HT-29 (cell line): Measurements from ENCODE around the gene DYNC1I2. TPM values are rescaled to one million over a fixed set of nuclear protein-coding genes. Genes with fewer than 3 reads are reported as not detected.
A peak's percentile ranks its signal among the peaks of the same experiment; 100 is the strongest.
"Not testable (repeated sequence)": the region's sequence is repeated elsewhere in the genome, so short reads cannot be mapped to it uniquely, and the experiment has no call there.

Experiments used
- DNase-seq: peaks from one replicate; pipeline ENCODE4 v3.0.0-alpha.2; 2015; ENCODE audit warnings: low spot score
- total RNA-seq: library from RNA; depleted of rRNA; stranded (reverse); fragments of >200 nt; shearing (Covaris generic); gene quantifications from 2 replicates; pipeline ENCODE4 v1.2.3, GENCODE V29; 2014

The DYNC1I2 gene
- total RNA-seq, 1 experiment from 2014 or later = 27.0 TPM

DNA sequence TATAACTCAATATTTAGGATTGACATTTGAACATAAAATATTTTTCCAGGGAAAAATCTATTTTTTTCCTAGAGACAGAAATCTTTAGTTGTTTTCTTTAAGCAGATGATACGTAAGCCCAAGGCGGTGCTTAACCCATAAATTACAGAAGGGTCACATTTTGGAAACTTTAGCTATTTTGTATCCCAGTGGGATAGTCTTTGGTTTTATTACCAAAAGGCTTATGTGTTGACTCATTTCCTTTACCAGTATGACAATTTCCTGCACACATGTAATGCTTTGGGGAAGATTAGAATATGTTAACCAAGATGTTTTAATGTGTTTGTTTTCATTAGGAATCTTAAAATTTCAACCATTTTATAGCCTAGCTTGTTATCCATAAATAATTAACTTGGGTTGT lies 24.8 kb downstream of the DYNC1I2 start:
- DNase-seq = peak; percentile 13

DNA sequence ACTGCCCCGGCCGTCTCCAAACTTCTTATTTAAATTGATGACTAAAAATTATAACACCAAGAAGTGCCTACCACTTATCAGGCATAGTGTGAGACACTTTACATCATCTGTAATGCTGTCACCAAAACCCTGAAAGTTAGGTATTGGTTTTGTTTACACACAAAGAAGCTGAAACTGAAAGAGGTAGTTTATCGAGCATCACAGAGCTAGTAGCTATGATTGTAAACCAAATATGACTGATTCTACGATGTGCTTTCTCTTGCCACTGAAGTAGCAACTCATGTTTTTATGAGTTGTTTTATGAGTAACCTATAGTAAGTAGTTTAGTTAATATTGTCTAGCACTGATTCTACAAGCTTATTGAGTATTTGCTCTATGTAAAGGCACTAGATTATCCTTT lies 31.5 kb downstream of the DYNC1I2 start:
- no peak for DNase-seq

DNA sequence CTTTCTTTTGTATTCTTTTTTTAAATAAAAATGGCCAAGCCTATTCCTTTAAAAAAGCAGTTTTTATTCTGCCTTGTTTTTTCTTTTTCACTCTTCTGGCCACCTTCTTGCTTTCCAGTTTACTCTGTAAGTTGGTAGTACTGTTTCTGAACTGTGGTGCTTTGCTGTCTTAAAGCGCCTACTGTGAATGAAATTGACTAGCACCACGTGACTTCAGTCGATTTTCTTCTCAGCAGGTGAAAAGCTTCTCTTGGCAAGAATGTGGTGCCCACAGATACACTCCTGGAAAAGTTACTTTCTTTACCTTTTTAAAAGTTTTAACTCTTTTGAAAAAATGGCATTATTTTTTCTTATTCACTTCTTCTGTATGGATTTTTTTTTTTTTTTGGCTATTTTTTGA lies 32.4 kb downstream of the DYNC1I2 start:
- no peak for DNase-seq

DNA sequence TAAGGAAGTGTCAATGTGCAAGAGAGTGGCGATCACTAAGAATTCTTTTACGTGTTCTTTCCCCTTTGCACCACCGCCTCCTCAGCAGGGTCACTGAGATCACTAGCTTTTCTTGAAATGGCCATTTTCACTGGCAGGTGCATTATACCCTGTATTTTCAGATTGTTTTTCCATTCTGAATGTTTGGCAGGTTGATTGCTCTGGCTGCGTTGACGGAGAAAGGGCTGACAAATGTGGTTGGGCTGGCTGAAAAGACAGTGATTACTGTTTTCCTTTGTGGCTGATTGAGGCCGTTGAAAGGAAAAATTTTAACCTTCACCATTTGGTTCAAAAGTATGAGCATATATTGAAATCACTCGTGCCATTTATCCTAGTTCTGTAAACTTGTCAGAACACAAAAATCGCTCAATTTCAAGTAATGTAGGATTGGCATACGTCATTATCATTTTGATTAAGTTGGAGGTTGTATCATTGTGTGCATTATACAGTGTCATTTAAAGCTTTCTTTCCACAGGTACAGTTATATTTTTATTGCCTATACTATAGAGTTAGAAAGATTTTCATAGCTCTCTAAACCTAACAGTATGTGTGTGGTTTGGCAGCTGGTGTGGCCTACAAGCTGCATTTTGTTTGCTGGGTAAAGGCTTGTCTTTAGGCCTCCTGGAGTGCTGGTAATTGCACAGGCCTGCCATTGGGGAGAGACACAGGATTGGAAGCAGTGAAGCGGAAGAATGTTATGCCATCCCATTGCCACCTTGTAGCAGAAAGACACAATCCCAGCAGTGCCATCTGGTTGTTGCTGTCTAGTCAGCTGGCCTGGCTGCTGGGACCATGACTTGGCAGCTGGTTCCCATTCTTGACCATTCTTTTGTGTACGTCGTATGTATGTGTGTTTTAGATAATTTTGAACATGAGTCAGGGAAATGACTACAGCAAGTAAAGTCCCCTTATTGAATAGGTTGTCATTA lies 36.7 kb downstream of the DYNC1I2 start:
- no peak for DNase-seq

DNA sequence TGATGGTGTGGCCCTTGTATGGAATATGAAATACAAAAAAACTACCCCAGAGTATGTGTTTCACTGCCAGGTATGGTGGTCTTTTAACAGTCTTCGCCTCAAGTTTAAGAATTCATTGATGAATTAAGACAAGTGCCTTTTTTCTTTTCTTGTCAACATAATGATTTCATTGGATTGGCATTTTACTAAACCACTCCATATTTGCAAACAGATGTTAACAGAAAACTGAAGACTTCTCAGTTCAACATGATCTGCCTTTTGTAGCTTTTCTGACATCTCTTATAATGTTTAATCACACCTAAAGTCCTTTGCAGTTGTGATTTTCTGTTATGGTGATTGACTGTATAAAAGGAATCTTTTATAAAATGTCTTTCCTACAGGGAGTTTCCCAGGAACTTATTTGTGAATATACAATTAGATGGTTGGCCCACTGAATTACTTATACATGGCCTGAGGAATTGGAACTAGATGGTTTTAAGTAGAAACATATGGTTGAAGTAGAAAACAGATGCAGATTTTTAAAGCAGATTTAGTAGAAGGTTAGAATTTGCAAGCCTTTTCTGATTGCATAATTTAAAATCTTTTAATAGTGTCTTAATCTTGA lies 39.7 kb downstream of the DYNC1I2 start:
- no peak for DNase-seq

DNA sequence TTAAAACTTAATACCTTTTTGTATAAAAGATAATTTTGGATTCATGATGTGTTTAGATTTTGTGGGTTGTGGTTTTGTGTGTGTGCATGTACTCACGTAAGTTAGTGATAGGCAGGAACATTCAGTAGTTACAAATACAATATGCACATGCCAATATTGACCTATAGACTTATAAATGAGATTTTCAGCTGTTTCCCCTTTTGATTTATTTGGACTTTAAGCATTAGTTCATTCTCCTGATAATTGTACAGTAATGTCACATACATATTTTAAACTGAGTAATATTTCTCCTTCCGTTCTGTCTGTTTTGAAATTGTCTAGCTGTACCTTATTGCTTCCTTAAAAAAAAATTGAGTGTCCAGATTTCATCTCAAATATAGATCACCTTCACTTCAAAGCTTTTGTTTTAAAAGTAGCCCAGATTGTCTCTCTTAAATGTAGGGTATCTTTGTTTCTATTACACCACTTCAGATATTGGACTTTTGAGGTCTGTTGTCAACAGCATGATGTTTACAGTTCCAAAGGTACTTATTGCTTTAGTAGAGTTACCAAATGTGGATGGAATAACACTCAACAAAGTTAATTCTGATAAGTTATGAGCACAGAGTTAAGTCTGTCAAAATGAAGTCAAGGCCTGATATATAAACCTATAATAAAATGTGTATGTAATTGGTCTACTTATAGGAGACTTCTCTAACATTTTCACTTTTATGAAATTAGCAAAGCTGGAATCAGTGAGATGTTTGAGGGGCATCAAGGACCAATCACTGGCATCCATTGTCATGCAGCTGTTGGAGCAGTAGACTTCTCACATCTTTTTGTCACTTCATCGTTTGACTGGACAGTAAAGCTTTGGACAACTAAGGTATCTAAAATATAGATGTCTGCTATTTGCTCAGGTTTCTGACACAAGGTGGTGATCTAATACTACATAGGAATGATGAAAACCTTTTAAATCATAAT lies 42.0 kb downstream of the DYNC1I2 start:
- DNase-seq = no peak

DNA sequence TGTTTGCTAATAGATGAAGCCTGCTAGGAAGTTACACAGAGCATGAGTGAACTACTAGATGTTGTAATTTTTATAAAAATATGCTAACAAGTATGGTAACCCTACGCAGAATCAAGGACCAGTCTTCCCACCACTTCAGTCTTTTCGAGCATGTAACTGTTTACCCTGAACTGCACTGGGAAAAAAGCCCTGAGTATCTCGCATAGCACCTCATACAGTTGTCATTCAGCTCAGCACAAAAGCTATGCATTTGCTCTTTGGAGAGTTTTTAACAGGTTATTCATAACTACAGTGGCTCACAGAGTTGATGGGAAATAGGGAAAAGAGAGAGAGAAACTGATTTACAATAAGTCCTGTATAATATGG lies 42.7 kb downstream of the DYNC1I2 start:
- DNase-seq = no peak

DNA sequence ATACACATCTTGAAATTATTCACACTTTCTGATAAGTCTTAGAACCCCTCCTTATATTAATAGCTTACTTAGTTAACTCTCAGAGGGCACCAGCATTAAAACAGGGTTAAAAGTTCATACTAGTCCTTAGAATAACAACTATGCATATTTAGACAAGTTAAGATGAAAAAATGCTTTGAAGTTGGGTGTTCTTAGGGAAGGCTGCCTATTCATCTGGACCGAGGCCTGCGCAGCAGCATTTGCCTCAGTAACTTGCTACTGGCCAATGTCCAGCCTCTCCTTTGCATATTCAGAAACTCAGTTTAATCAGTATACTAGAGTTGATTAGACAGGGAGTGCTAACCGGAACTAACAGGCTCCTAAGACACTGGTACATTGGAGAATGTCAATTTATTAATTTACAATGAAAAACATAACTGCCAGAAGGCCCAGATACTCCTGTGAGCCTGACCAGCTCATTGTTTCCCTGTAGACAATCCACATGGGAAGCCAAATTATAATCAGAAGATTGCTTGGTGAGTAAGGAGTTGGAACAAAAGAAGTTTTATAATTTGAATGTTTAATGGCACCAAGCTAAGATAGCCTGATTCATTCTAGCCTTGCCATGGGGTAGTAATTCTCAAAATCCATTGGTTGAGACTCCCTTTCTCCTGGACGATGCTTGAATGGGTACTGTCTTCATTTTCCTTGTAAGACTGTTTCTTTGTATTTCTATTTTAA lies 48.9 kb downstream of the DYNC1I2 start:
- no peak for DNase-seq

DNA sequence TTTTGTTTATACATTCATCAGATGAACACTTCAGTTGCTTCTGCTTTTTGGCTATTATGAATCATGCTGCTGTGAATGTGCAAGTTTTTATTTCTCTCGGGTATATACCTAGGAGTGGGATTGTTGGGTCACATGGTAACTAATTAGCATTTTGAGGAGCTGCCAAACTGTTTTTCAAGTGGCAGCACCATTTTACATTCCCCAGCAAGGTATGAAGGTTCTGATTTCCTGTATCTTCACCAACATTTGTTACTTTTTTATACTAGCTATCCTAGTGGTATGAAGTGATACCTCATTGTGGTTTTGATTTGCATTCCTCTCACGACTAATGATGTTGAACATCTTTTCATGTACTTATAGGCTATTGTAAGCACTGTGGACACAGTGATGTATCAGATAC lies 53.9 kb downstream of the DYNC1I2 start:
- DNase-seq = no peak

DNA sequence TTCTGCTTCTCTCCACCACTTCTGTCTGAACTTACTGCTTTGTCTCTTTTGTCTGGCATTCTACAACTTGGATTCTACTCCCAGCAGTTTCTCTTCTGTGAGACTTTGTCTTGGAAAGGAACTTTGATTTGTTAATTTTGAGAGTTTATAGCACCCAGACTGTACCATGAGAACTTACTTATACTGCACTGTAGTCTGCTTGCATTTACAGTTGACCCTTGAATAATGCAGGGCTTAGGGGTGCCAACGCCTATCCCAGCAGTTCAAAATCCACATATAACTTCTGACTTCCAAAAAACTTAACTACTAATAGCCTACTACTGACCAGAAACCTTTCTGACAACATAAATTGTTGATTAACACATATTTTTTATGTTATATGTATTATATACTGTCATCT lies 55.5 kb downstream of the DYNC1I2 start:
- DNase-seq = no peak

DNA sequence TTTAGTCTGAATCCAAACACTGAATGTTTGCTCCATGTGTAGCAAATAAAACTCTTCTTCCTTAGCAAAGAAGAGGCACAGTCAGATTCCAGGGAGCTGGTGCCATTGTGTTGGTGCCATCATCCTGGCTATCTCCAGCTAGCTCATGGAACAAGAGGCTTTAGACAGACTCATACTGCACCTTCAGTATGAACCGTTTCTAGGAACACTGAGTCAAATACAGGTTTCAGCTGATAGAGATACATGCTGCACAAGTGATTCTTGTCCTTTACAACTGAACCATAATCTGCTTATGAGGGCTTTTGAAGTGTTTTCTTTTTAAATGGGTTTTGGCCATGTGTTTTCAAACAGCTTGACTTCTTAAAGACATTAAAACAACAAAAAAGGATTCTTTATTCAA lies 57.9 kb downstream of the DYNC1I2 start:
- DNase-seq = no peak

DNA sequence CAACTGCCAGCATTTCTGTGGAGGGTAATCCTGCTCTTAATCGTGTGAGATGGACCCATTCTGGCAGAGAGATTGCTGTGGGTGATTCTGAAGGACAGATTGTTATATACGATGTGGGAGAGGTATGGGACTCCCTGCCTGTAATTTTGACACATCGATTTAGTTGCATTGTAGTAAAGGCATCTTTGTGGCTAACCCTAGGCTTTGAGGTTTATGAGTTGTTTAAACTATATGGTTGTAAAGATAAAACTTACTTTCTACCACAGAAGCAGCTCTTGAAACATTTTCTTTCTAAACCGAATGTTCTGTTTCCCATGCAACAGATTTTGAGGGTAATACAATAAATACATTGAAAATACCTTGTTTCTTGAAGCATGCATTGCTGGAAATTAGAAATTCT lies 58.5 kb downstream of the DYNC1I2 start:
- DNase-seq = no peak

DNA sequence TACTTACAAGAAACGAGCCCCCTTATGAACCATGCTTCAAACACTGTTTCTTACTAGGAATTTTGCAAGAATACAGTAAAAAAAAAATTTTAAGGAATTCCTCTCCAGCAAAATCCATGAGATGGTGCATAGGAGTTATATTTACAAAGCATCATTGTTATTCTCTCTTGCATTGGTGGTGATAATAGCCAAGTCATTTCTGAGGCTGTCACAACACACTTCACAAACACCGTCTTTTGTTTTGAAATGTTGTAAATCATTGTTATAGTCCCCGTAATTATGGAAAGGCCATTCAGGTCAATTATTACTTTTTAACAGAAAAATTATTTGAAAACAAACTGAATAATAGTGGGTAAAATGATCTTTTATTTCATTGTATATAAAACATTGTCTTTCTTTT lies 60.1 kb downstream of the DYNC1I2 start:
- no peak for DNase-seq

DNA sequence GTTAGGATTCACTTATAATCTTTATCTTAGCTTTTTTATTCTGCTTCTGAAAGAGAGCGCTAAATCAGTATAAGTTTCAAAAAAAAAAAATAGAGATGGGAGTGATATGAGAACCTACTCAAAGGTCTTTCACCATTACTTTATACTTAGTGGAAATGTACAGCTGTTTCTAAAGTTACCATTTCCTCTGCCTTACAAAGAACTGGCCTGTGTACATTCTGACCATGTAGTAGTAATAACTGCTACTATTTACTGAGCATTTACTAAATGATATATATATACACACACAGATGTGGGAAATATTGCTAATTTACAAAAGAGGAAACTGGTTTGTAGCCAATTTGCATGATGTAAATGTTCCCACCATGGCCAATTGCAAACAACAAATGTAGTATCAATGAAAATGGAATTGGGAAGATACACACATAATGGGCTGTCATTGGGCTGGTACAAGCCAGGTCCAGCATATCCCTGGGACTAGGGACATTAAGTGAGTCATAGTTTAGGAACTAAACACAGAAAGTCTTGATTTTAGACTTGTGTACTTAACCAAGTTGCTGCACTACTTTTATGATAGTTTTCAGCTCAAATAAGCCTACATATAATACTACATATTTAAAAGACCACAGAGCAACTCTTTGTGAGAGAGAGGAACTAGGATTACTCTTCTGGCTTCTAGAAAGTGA lies 67.1 kb downstream of the DYNC1I2 start:
- DNase-seq = no peak

DNA sequence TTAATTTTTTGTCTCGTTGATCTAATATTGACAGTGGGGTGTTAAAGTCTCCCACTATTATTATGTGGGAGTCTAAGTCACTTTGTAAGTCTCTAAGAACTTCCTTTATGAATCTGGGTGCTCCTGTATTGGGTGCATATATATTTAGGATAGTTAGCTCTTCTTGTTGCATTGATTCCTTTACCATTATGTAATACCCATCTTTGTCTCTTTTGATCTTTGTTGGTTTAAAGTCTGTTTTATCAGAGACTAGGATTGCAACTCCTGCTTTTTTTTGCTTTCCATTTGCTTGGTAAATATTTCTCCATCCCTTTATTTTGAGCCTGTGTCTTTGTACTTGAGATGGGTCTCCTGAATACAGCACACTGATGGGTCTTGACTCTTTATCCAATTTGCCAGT lies 71.5 kb downstream of the DYNC1I2 start:
- DNase-seq = not testable (repeated sequence)

DNA sequence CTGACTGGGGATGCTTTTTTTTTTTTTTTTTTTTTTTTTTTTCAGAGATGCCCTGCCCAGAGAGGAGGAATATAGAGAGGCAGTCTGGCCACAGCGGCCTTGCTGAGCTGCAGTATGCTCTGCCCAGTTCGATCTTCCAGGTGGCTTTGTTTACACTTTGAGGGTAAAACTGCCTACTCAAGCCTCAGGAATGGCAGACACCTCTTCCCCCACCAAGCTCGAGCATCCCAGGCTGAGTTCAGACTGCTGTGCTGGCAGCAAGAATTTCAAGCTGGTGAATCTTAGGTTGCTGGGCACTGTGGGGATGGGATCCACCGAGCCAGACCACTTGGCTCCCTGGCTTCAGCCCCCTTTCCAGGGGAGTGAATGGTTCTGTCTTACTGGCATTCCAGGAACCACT lies 73.9 kb downstream of the DYNC1I2 start:
- not testable (repeated sequence) for DNase-seq

DNA sequence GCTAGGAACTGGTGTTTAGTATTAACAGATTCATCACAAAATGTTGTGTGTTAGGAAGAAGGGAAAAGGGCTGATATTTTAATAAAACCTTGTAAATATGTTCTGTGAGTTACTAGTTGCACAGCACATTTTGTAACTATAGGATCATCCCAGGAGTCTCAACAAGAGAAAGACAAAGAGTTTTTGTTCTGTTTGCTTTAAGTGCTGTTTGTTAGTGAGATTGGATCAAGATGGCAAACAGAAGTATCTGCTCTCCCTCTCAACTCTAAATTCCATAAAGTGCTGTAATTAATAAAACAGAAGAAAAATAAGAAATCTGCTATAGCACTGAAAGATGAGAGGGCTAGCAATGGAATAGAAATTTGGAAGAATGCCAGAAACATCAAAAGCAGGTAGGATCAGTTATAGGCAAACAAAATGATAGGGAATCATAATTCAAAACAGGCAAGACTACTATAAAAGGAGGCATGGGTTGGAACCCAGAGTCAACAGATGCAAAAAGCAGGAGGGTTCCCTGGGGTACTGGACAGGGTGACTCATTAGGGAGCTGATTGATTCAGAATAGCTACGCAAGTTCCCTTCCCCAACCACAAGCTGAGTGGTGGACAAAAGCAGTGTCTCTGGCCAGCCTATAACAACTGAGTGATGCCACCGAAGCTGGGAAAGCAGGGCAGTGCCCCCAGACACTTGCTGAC lies 75.8 kb downstream of the DYNC1I2 start:
- no peak for DNase-seq

DNA sequence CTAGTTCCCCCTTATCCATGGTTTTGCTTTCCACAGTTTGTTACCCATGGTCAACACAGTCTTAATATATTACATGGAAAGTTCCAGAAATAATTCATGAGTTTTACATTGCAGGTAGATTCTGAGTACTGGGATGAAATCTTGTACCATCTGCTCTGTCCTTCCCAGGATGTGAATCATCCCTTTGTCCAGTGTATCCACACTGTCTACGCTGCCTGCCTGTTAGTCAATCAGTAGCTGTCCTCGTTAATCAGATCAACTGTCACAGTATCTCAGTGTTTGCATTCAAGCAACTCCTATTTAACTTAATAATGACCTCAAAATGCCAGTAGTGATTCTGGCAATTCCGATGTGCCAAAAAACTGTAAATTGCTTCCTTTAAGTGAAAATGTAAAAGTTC lies 76.3 kb downstream of the DYNC1I2 start:
- no peak for DNase-seq

DNA sequence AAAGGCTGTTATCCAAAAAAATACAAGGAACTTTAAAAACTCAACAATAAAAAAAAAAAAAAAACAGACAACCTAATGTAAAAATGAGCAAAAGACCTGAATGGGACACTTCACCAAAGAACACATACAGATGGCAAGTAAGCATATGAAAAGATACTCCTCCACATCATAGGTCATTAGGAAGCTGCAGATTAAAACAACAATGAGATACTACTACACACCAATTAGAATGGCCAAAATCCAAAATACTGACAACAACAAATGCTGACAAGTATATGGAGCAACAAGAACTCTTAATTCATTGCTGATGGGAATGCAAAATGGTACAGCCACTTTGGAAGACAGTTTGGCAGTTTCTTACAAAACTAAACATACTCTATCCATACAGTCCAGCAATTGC lies 84.2 kb downstream of the DYNC1I2 start:
- DNase-seq = no peak

DNA sequence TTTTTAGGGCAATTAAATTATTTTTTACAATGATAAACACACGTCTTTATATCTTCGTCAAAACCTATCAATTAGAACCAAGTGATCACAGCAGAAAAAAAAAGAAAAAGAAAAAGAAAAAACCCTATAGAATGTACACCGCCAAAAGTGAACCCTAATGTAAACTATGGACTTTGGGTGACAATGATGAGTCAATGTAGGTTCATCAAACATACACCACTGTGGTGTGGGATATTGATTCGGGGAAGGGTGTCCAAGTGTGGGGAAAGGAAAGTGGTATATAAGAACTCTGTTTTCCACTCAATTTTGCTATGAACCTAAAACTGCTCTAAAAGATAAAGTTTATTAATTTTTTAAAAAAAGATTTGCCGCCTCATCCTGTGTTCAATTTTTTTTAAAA lies 85.1 kb downstream of the DYNC1I2 start:
- DNase-seq = no peak
